Medulla oblongata (tissue), 1 donor: ENCODE measurements around the gene PPP2R3B.
A peak's percentile ranks its signal among the peaks of the same experiment; 100 is the strongest.
"Not testable (repeated sequence)": the region's sequence is repeated elsewhere in the genome, so short reads cannot be mapped to it uniquely, and the experiment has no call there.

Experiments used
- DNase-seq: peaks from one replicate; pipeline ENCODE4 v3.0.0-alpha.2; 2015; ENCODE audit errors: extremely low spot score

PPP2R3B gene

GRCh38 chrX:405149-405548 is 18.4 kb upstream of the PPP2R3B start:
- no peak for DNase-seq

GRCh38 chrX:404656-405055 is 17.9 kb upstream of the PPP2R3B start:
- DNase-seq = peak; percentile 52

- no peak for DNase-seq
These were observed 16.1 kb upstream of the PPP2R3B start for GRCh38 chrX:402857-403256.

- DNase-seq = no peak
These were observed 13.6 kb upstream of the PPP2R3B start for GRCh38 chrX:400258-400657.

GRCh38 chrX:397575-397974 is 10.9 kb upstream of the PPP2R3B start:
- DNase-seq = no peak

- DNase-seq = no peak
These were observed 8.1 kb upstream of the PPP2R3B start for GRCh38 chrX:394830-395229.

- DNase-seq = no peak
These were observed 5.8 kb upstream of the PPP2R3B start for GRCh38 chrX:392575-392846.

GRCh38 chrX:391717-392574 is 5.2 kb upstream of the PPP2R3B start:
- DNase-seq = no peak

- no peak for DNase-seq
These were observed 3.8 kb upstream of the PPP2R3B start for GRCh38 chrX:390459-390858.

- DNase-seq = peak; percentile 94
These were observed 2.3 kb upstream of the PPP2R3B start for GRCh38 chrX:389021-389441.

GRCh38 chrX:387729-388128 is 1.0 kb upstream of the PPP2R3B start:
- no peak for DNase-seq

- no peak for DNase-seq
These were observed 404 bp downstream of the PPP2R3B start for GRCh38 chrX:386239-386767.

- DNase-seq = not testable (repeated sequence)
These were observed 971 bp downstream of the PPP2R3B start for GRCh38 chrX:385736-386135.

GRCh38 chrX:384861-385260 is 1.8 kb downstream of the PPP2R3B start:
- no peak for DNase-seq

- DNase-seq = no peak
These were observed 8.3 kb downstream of the PPP2R3B start for GRCh38 chrX:378443-378842.

- not testable (repeated sequence) for DNase-seq
These were observed 10.5 kb downstream of the PPP2R3B start for GRCh38 chrX:376206-376605.

GRCh38 chrX:375181-376036 is 11.3 kb downstream of the PPP2R3B start:
- DNase-seq = no peak

- no peak for DNase-seq
These were observed 12.1 kb downstream of the PPP2R3B start for GRCh38 chrX:374596-374995.

- DNase-seq = no peak
These were observed 12.9 kb downstream of the PPP2R3B start for GRCh38 chrX:373641-374471.

GRCh38 chrX:372856-373640 is 13.7 kb downstream of the PPP2R3B start:
- no peak for DNase-seq

GRCh38 chrX:371907-372306 is 14.8 kb downstream of the PPP2R3B start:
- DNase-seq = no peak
